ENCODE measurements around the gene ZCCHC24. TPM values are rescaled to one million over a fixed set of nuclear protein-coding genes. Genes with fewer than 3 reads are reported as not detected.
A peak's percentile ranks its signal among the peaks of the same experiment; 100 is the strongest.

Gene ZCCHC24
- total and polyA plus RNA-seq, 2 of the 8 experiments (the other 6 are each of a cell fraction or from before 2014, with no cell fraction given), result 3.9 to 6.9 TPM

DNA sequence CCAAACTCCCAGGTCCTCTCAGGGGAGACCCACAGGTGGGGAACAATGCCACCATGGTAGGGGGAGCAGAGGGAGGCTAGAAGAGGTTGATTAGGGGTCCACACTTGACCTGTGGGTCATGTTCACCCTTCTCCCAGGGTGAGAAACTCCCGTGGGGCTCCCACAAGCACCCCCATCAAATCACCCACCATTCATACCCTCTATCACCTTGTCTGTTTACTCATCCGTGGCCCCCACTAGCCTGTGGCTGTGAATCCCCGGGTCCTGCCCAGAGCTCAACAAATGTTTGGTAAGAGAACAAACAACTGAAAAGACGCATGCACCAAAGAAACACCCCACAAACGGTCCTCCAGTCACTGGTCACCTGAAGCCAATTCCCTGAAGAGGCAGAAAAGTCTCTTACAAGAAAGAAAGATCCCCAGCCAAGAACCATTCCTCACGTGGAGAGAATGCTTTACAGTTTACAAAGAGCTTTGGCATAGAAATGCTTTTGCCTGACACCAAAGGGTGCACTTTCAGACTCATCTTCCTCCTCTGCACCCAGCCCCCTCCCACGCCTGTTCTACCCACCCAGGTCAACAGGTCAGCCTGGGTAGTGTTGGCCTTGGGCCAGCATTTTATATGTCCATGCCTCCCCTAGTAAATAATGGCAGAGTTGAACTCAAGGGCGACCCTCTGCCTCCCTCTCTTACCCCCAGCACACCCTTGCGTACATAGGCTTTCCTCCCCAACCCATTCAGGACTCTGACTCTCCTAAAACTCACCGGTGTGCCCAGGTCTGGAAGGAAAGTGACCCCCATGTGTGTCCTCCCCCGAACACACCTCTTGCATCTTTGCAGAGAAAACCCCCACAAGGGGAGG lies 1.9 kb downstream of the ZCCHC24 start:
- Histone ChIP-seq H3K4ac (replicated peaks; ENCODE audit: insufficient read length, low read depth, low read length) (peak overlapping the region; percentile 40), H2BK5ac (ENCODE audit: low read depth, low read length) (no peak overlapping the region), H3K9me3 (ENCODE audit: insufficient read depth in 2 of 2, low read depth in 1 of 2, low read length in 1 of 2) (no peaks in the 10 kb centered on the region), H3K36me3 (ENCODE audit: control insufficient read depth in 2 of 4, insufficient read depth in 4 of 4, low read length in 3 of 4) (no peaks in the 10 kb centered on the region), H3K14ac (ENCODE audit: insufficient read length) (no peak overlapping the region), H2BK15ac (ENCODE audit: low read length) (no peak overlapping the region), H4K8ac (ENCODE audit: extremely low read depth, insufficient read depth, low read length) (no peak overlapping the region; the same call in 1 of the 2 replicates), H3K27ac (ENCODE audit: low read depth, low read length) (no peak overlapping the region), H3K79me2 (ENCODE audit: control insufficient read depth in 1 of 2, insufficient read depth in 2 of 2, low read length in 2 of 2) (no peaks in the 10 kb centered on the region), H3K23ac (ENCODE audit: insufficient read length) (no peak overlapping the region), H3K9ac (replicated peaks in 1 of 4; ENCODE audit: extremely low read depth in 1 of 4, low read depth in 3 of 4, low read length in 3 of 4) (peak overlapping the region in 1 of 4 experiments; percentile 14; a peak in 2 of 7 replicates), H4K20me1 (replicated peaks in 1 of 2; ENCODE audit: control insufficient read depth in 1 of 2, insufficient read depth in 2 of 2, low read length in 2 of 2) (peaks cover 2 to 3% of the 10 kb centered on the region in 2 experiments), H3K79me1 (ENCODE audit: low read depth, low read length) (no peaks in the 10 kb centered on the region), H3K23me2 (ENCODE audit: low read depth, low read length) (peaks cover 20% of the 10 kb centered on the region), H3K4me2 (ENCODE audit: insufficient read depth in 1 of 2, low read depth in 2 of 2, low read length in 2 of 2) (peak overlapping the region; percentile 73 to 83), H4K5ac (ENCODE audit: insufficient read length, low read depth, low read length) (no peak overlapping the region), H4K91ac (replicated peaks; ENCODE audit: insufficient read length, low read length) (no peak overlapping the region), H2AK5ac (ENCODE audit: low read depth, low read length) (no peak overlapping the region), H2BK20ac (ENCODE audit: low read length) (no peak overlapping the region), H3K18ac (ENCODE audit: extremely low read depth, low read length) (peak overlapping the region; percentile 60), H3K4me1 (replicated peaks in 1 of 4; ENCODE audit: control insufficient read depth in 3 of 4, insufficient read depth in 4 of 4, low read length in 3 of 4) (peaks cover 0 to 12% (median 7%) of the 10 kb centered on the region in 4 experiments; a peak in 3 of 7 replicates), H3K27me3 (replicated peaks in 1 of 4; ENCODE audit: control insufficient read depth in 3 of 4, extremely low read depth in 1 of 4, insufficient read depth in 3 of 4, low read length in 3 of 4) (peaks cover 0 to 41% (median 29%) of the 10 kb centered on the region in 4 experiments; a peak in 6 of 7 replicates), H2AFZ (ENCODE audit: low read length) (no peak overlapping the region), H3K56ac (replicated peaks; ENCODE audit: insufficient read length, low read depth, low read length) (no peak overlapping the region), H2BK12ac (ENCODE audit: low read depth, low read length) (no peak overlapping the region), H2BK120ac (replicated peaks; ENCODE audit: low read depth, low read length) (no peak overlapping the region), H3K4me3 (ENCODE audit: extremely low read depth in 1 of 4, insufficient read depth in 2 of 4, low read depth in 3 of 4, low read length in 4 of 4) (peak overlapping the region; percentile 49 to 62 (median 60); a peak in 6 of 8 replicates)
- POLR2A ChIA-PET (ENCODE audit: partially characterized antibody), result interaction anchor here (1.1 to 1.4 kb wide), 5 partner anchors 8 to 44 kb away, joined by 3 to 6 read pairs (median 4); no protein-coding TSS in a partner anchor
- DNase-seq (ENCODE audit: low read depth in 1 of 2, low spot score in 2 of 2) (no peak), FAIRE-seq (no peak)
- 74% methylated on average over 10 of the region's 11 CpGs; no CpG with 5 or more reads in 1 of the 2 experiments for WGBS, 2 experiments (ENCODE audit: extremely low coverage in 1 of 2, insufficient coverage in 1 of 2, insufficient read length in 1 of 2, insufficient replicate concordance in 2 of 2, low coverage in 1 of 2, low lambda C conversion rate in 2 of 2, missing lambda C conversion rate in 1 of 2)
- CTCF ChIA-PET (ENCODE audit: partially characterized antibody), result interaction anchor here (0.7 to 2.5 kb wide), 11 partner anchors 9 to 69 kb away, joined by 3 to 10 read pairs (median 4); no protein-coding TSS in a partner anchor
- no peak for TF ChIP-seq CEBPB (IDR thresholded peaks at IDR 0.05; ENCODE audit: low read depth, low read length)
- no peak for TF ChIP-seq SP1 (IDR thresholded peaks at IDR 0.05; ENCODE audit: low read depth, low read length)
- TF ChIP-seq CHD2 (IDR thresholded peaks at IDR 0.05; ENCODE audit: low read length), result no peak
- no peak for TF ChIP-seq SIRT6 (IDR thresholded peaks at IDR 0.05; ENCODE audit: low read length)
- no peak for TF ChIP-seq TAF7 (optimal IDR thresholded peaks at IDR 0.05; ENCODE audit: borderline replicate concordance, low read depth, low read length)
- no peak for TF ChIP-seq FOSL1 (IDR thresholded peaks at IDR 0.05; ENCODE audit: insufficient read depth, low read depth, low read length)
- TF ChIP-seq JUN (IDR thresholded peaks at IDR 0.05; ENCODE audit: low read depth, low read length), result no peak
- no peak for TF ChIP-seq GTF2F1 (IDR thresholded peaks at IDR 0.05; ENCODE audit: borderline replicate concordance, low read depth, low read length)
